ENCODE data around the gene ZNF571.

Gene ZNF571

GRCh38 chr19:37594304-37594981 is at the start of gene ZNF571, which contains the start of gene ZNF540:
ZNF571 (minus strand) TSS chr19:37594792; CDS start chr19:37586676, 8,116 bp downstream.
ZNF540 (plus strand) TSS chr19:37594876; CDS start chr19:37598448, 3,572 bp downstream.
- DNase-seq: peak; percentile 97

- no peak for DNase-seq
These were observed 40.8 kb upstream of the ZNF571 start for GRCh38 chr19:37635076-37636056.

- peak; percentile 86 for DNase-seq
These were observed 390 bp upstream of the ZNF571 start for GRCh38 chr19:37594982-37595382.

- no peak for DNase-seq
These were observed 642 bp downstream of the ZNF571 start for GRCh38 chr19:37593996-37594303.

- no peak for DNase-seq
These were observed 11.3 kb downstream of the ZNF571 start for GRCh38 chr19:37583340-37583739.

GRCh38 chr19:37572203-37572602 is 22.4 kb downstream of the ZNF571 start:
- DNase-seq: no peak

- DNase-seq: no peak
These were observed 29.3 kb downstream of the ZNF571 start for GRCh38 chr19:37565370-37565669.

GRCh38 chr19:37564624-37565369 is 29.8 kb downstream of the ZNF571 start:
- no peak for DNase-seq

- DNase-seq: no peak
These were observed 31.1 kb downstream of the ZNF571 start for GRCh38 chr19:37563518-37563917.

- DNase-seq: peak; percentile 86
These were observed 43.2 kb downstream of the ZNF571 start for GRCh38 chr19:37551129-37551993.

- DNase-seq: no peak
These were observed 57.1 kb downstream of the ZNF571 start for GRCh38 chr19:37537391-37537947.

GRCh38 chr19:37519890-37520289 is 74.7 kb downstream of the ZNF571 start:
- DNase-seq: no peak
